ENCODE data around the gene SUCNR1.

GRCh38 chr3:151911462-151911861 is 38.0 kb downstream of the SUCNR1 start:
- TF ChIP-seq CTCF (conservative IDR thresholded peaks at IDR 0.05 in 1 of 2, IDR thresholded peaks at IDR 0.05 in 1 of 2; ENCODE audit: low read depth in 1 of 2, low read length in 2 of 2) (no peak), EZH2 (IDR thresholded peaks at IDR 0.05; ENCODE audit: low read length, missing control alignments) (no peak)

All from fibroblast of lung (primary cell).